ENCODE data around the gene WARS2.

- TF ChIP-seq CTCF (IDR thresholded peaks at IDR 0.05) (peak in 1 of 5 experiments; percentile 2), POLR2A (IDR thresholded peaks at IDR 0.05) (no peak)
Observed at GRCh38 chr1:119139403-119139802, 1.1 kb downstream of the WARS2 start.
